Measurements from ENCODE around the gene ITPRIPL1.

DNA sequence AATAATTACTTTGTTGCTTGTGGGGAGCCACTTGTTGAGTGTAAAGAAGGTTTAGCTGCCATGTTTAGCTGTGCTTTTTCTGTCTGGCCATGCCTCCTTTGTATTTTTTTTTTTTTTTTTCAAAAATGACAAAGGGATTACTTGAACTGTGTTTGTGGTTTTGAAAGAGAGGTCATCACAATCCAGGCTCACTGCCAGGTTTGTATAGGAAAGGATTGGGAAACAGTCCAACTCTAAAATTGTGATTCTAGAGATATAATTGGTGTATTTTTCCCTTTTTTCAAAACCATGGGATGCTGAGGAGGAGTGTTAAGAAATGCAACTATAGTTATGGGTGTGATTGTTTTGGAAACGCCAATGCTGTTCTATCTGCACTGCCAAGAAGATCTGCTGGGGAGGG, 4.3 kb downstream of the ITPRIPL1 start:
- TF ChIP-seq POLR2A (IDR thresholded peaks at IDR 0.05; ENCODE audit: low read depth, low read length): no peak
- no peak for TF ChIP-seq PAX5 (IDR thresholded peaks at IDR 0.05; ENCODE audit: insufficient read depth, low read length, severe bottlenecking)
- no peak for TF ChIP-seq POLR2AphosphoS5 (IDR thresholded peaks at IDR 0.05; ENCODE audit: low read depth, low read length)
- no peak for TF ChIP-seq SPI1 (IDR thresholded peaks at IDR 0.05; ENCODE audit: low read depth, low read length)
- TF ChIP-seq TAF1 (IDR thresholded peaks at IDR 0.05; ENCODE audit: low read depth, low read length): no peak

Measured in GM12891 (cell line).